Upper lobe of left lung (tissue), 6 donors: ENCODE data around the gene GPR137B. TPM values are rescaled to one million over a fixed set of nuclear protein-coding genes. Genes with fewer than 3 reads are reported as not detected.

Source experiments
- ATAC-seq, 2 donors: fragments of 200-7000 bp; cut with Tn5 transposase; one replicate each; pipeline ENCODE4 v1.9.1; 2022; ENCODE audit warnings: mild to moderate bottlenecking in 2 of 2, moderate library complexity in 2 of 2; ENCODE audit not compliant: low FRiP score in 2 of 2
- DNase-seq, 2 donors: peaks; one replicate each; pipeline ENCODE4 v3.0.0-alpha.2; 2019 to 2020
- H3K27ac ChIP-seq, 4 donors: fragments of 200-600 bp; sonication (generic); one replicate each; pipeline ENCODE4 v1.5.1; 2016 to 2019
- H3K27me3 ChIP-seq, 4 donors: fragments of 200-600 bp; sonication (generic); one replicate each; pipeline ENCODE4 v1.5.1; 2017 to 2019
- H3K36me3 ChIP-seq, 4 donors: fragments of 200-600 bp; sonication (generic); one replicate each; pipeline ENCODE4 v1.5.1; 2016 to 2019
- H3K4me1 ChIP-seq, 4 donors: fragments of 200-600 bp; sonication (generic); one replicate each; pipeline ENCODE4 v1.5.1; 2018 to 2019
- H3K4me3 ChIP-seq, 4 donors: fragments of 200-600 bp; sonication (generic); one replicate each; pipeline ENCODE4 v1.5.1; 2017 to 2019; ENCODE audit warnings: mild to moderate bottlenecking in 2 of 4, moderate library complexity in 1 of 4
- H3K9me3 ChIP-seq, 4 donors: fragments of 200-600 bp; sonication (generic); one replicate each; pipeline ENCODE4 v1.5.1; 2018 to 2019
- EP300 ChIP-seq, 4 donors: sonication (generic); formaldehyde crosslinking; IDR thresholded peaks; one replicate each; pipeline ENCODE4 v1.5.1; 2017; ENCODE audit warnings: antibody characterized with exemption in 4 of 4, control low read depth in 2 of 4
- POLR2A ChIP-seq, 4 donors: fragments of 450-650 bp; IDR thresholded peaks; one replicate each; pipeline ENCODE4 v1.5.1; 2016 to 2017; ENCODE audit warnings: antibody characterized with exemption in 4 of 4, mild to moderate bottlenecking in 2 of 4
- POLR2AphosphoS5 ChIP-seq, 2 donors: sonication (generic); formaldehyde crosslinking; IDR thresholded peaks; one replicate each; pipeline ENCODE4 v1.5.1; 2017; ENCODE audit warnings: antibody characterized with exemption in 2 of 2
- WGBS, 2 donors: methylation state at CpG; one replicate each; pipeline ENCODE4 v1.1.5; 2017 to 2018; 5-methylcytosine and 5-hydroxymethylcytosine counted together
- total RNA-seq, 6 donors: library from RNA; depleted of rRNA in 4 of 6; stranded (reverse); fragments of >200 nt in 4 of 6; gene quantifications; one replicate each; pipeline versions ENCODE4 v1.1.0 to v1.2.1, GENCODE V29; 2016 to 2021
- TF ChIP-seq, protein P1 (sequence below), 6 experiments: fragments of 450-650 bp in 4 of 6; fragments of 200-600 bp in 2 of 6; sonication (generic) in 2 of 6; IDR thresholded peaks; one replicate each; pipeline ENCODE4 v1.5.1; 2016 to 2019; ENCODE audit warnings: antibody characterized with exemption in 6 of 6
- donor health status: DM: no; HTN: no; CAD: no; lungs with moderate emphysema.
- donor health status: DM: no; HTN: yes; CAD: no; lungs with severe emphysema.

The GPR137B gene
- total RNA-seq, 6 donors from 2014 or later, result 14.0 to 31.8 (median 26.9) TPM

DNA sequence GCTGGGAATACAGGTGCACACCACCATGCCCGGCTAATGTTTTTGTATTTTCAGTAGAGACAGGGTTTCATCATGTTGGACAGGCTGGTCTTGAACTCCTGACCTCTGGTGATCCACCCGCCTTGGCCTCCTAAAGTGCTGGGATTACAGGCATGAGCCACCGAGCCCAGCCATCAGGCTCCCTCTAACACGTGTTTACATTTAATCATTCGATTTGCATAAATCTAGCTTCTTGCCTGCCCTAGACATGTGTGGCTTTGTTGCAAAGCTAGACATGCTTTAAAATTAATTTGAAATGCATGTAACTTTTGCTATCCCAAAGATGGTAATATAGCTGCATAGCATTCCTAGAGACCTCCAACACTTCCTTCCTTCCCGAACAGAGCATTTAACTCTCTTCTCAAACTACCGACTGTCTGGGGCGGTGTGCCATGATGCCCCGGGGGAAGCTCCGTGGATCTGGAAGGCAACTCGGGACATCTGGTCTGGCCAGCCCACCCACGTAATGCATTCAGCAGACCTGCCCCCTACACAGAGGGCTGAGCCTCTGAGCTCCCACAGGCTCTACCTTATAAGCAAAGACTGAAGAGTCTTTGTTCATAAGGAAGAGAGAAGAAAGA, 42.9 kb upstream of the GPR137B start:
- H3K4me3 ChIP-seq, result no peak overlapping the region
- ATAC-seq, result no peak
- DNase-seq, result no peak
- no peaks in the 10 kb centered on the region for H3K4me1 ChIP-seq
- H3K27ac ChIP-seq, result no peak overlapping the region
- no peak for TF ChIP-seq EP300 (IDR thresholded peaks at IDR 0.05)
- TF ChIP-seq, protein P1, sequence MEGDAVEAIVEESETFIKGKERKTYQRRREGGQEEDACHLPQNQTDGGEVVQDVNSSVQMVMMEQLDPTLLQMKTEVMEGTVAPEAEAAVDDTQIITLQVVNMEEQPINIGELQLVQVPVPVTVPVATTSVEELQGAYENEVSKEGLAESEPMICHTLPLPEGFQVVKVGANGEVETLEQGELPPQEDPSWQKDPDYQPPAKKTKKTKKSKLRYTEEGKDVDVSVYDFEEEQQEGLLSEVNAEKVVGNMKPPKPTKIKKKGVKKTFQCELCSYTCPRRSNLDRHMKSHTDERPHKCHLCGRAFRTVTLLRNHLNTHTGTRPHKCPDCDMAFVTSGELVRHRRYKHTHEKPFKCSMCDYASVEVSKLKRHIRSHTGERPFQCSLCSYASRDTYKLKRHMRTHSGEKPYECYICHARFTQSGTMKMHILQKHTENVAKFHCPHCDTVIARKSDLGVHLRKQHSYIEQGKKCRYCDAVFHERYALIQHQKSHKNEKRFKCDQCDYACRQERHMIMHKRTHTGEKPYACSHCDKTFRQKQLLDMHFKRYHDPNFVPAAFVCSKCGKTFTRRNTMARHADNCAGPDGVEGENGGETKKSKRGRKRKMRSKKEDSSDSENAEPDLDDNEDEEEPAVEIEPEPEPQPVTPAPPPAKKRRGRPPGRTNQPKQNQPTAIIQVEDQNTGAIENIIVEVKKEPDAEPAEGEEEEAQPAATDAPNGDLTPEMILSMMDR (IDR thresholded peaks at IDR 0.05), result no peak
- TF ChIP-seq POLR2A (IDR thresholded peaks at IDR 0.05), result no peak
- no peak for TF ChIP-seq POLR2AphosphoS5 (IDR thresholded peaks at IDR 0.05)
- 71 to 75% methylated on average over 12 of the region's 12 CpGs for WGBS, 2 donors
- no peaks in the 10 kb centered on the region for H3K36me3 ChIP-seq
- peaks cover 0 to 3% (median 0%) of the 10 kb centered on the region in 4 donors for H3K9me3 ChIP-seq
- no peaks in the 10 kb centered on the region for H3K27me3 ChIP-seq

DNA sequence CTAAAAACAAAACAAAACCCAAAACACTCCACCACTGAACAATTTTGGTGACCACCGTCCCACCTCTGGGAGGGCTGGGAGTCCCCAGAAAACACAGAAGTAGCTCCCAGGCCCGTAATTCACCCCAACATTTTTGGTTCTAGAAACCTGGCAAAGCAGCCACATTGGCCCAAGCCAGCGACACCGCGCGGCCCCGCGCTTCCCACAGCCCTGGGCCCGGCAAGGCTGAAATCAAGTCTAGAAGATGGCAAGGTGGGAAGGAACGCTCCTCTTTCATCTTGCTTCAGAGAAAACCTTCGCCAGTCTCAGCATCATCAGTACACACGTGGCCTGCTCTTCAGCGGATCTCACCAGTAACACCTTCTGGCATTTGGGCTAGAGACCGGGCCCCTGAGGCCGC, 41.5 kb upstream of the GPR137B start:
- no peak for ATAC-seq
- 86 to 91% methylated on average over 11 to 15 of the region's 15 CpGs for WGBS, 2 donors
- Histone ChIP-seq H3K36me3 (no peaks in the 10 kb centered on the region), H3K27ac (no peak overlapping the region), H3K27me3 (no peaks in the 10 kb centered on the region), H3K4me1 (no peaks in the 10 kb centered on the region), H3K4me3 (no peak overlapping the region), H3K9me3 (peaks cover 0 to 3% (median 0%) of the 10 kb centered on the region in 4 donors)
- DNase-seq, result peak in 1 of 2 donors; percentile 81
- no peak for TF ChIP-seq POLR2A (IDR thresholded peaks at IDR 0.05)

DNA sequence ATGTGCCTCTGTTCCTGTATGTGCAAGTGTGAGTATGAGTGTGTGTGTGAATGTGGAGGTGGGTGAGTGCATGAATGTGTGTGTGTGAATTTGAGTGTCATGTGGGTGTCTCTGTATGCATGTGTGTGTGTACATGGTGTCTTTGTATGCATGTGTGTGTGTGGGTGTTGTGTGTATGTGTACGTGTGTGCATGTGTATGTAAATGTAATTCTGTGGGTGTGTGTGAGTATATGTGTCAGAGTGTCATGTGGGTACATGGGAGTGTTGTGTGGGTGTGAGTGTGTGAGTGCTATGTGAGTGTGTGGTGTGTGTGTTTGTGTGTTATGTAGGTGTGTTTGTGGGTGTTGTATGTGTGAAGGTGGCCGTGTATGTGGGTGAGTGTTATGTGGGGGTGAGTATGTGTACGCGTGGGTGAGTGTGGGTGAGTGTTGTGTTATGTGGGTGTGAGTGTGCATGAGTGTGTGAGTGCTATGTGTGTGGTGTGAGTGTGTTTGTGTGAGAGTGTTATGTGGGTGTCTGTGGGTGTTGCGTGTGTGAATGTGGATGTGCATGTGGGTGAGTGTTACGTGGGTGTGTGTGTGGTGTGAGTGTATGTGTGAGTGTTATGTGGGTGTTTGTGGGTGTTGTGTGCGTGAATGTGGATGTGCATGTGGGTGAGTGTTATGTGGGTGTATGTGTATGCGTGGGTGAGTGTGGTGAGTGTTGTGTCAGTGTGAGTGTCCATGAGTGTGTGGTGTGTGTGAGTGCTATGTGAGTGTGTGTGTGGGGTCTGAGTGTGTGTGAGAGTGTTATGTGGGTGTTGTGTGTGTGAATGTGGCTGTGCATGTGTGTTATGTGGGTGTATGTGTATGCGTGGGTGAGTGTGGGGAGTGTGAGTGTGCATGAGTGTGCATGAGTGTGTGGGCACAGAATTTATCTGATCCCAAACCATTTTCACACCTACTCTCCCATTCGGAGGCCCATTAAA, 40.8 kb upstream of the GPR137B start:
- TF ChIP-seq POLR2A (IDR thresholded peaks at IDR 0.05) (no peak), EP300 (IDR thresholded peaks at IDR 0.05) (no peak), POLR2AphosphoS5 (IDR thresholded peaks at IDR 0.05) (no peak)
- TF ChIP-seq, protein P1 (IDR thresholded peaks at IDR 0.05), result no peak
- peak in 1 of 2 donors; percentile 15 for ATAC-seq
- Histone ChIP-seq H3K27ac (no peak overlapping the region), H3K9me3 (peaks cover 0 to 3% (median 0%) of the 10 kb centered on the region in 4 donors), H3K27me3 (no peaks in the 10 kb centered on the region), H3K4me3 (no peak overlapping the region), H3K36me3 (no peaks in the 10 kb centered on the region), H3K4me1 (no peaks in the 10 kb centered on the region)
- 86 to 92% methylated on average over 10 of the region's 10 CpGs for WGBS, 2 donors
- no peak for DNase-seq

GRCh38 chr1:236102611-236103010, 39.7 kb upstream of the GPR137B start:
- H3K36me3 ChIP-seq, result no peaks in the 10 kb centered on the region

DNA sequence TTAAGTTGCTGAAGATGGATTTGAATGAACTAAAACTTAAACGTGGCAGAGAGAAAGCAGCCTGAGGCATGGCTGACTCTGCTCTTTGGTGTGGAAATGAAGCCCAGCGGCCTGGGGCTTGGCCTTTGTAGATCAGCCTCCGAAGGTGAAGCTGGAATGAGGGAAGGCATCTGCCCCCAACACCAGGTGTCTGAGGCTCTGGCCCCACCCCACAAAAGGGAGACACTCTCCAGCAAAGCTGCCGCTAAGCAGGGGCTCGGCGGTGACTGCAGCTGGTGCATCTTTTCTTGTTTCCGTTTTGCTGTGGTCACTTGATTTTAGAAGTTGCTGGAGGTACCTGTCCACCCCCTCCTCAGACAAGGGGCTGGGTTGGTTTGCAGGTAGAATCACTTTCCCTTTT, 39.3 kb upstream of the GPR137B start:
- no peak for DNase-seq
- Histone ChIP-seq H3K4me1 (no peaks in the 10 kb centered on the region), H3K27ac (no peak overlapping the region), H3K9me3 (no peaks in the 10 kb centered on the region), H3K4me3 (no peak overlapping the region), H3K36me3 (no peaks in the 10 kb centered on the region), H3K27me3 (no peaks in the 10 kb centered on the region)
- TF ChIP-seq, protein P1 (IDR thresholded peaks at IDR 0.05), result no peak
- TF ChIP-seq POLR2AphosphoS5 (IDR thresholded peaks at IDR 0.05) (no peak), EP300 (IDR thresholded peaks at IDR 0.05) (no peak), POLR2A (IDR thresholded peaks at IDR 0.05) (no peak)
- 30 to 33% methylated on average over 7 of the region's 7 CpGs for WGBS, 2 donors
- no peak for ATAC-seq

More at GRCh38 chr1:236102611-236103010, 39.7 kb upstream of the GPR137B start:
- Histone ChIP-seq H3K4me1 (no peaks in the 10 kb centered on the region), H3K27ac (no peak overlapping the region), H3K9me3 (no peaks in the 10 kb centered on the region), H3K27me3 (no peaks in the 10 kb centered on the region), H3K4me3 (no peak overlapping the region)
- peak in 1 of 2 donors; percentile 52 for DNase-seq
- TF ChIP-seq EP300 (IDR thresholded peaks at IDR 0.05), result no peak
- TF ChIP-seq POLR2AphosphoS5 (IDR thresholded peaks at IDR 0.05), result no peak
- TF ChIP-seq, protein P1 (IDR thresholded peaks at IDR 0.05), result no peak
- TF ChIP-seq POLR2A (IDR thresholded peaks at IDR 0.05), result no peak
- WGBS, 2 donors, result 77 to 87% methylated on average over 9 to 11 of the region's 11 CpGs
- no peak for ATAC-seq
